ENCODE measurements around the gene CRISP1. TPM values are rescaled to one million over a fixed set of nuclear protein-coding genes. Genes with fewer than 3 reads are reported as not detected.

The CRISP1 gene
- polyA plus RNA-seq, 1 of the 3 experiments (the other 2 are of a cell fraction): not detected

- TF ChIP-seq, protein P1, sequence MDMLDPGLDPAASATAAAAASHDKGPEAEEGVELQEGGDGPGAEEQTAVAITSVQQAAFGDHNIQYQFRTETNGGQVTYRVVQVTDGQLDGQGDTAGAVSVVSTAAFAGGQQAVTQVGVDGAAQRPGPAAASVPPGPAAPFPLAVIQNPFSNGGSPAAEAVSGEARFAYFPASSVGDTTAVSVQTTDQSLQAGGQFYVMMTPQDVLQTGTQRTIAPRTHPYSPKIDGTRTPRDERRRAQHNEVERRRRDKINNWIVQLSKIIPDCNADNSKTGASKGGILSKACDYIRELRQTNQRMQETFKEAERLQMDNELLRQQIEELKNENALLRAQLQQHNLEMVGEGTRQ (IDR thresholded peaks at IDR 0.05; ENCODE audit: borderline replicate concordance, low read depth, low read length): no peak
- no peak for TF ChIP-seq IRF3 (IDR thresholded peaks at IDR 0.05; ENCODE audit: low read depth, low read length)
Observed at GRCh38 chr6:49892280-49892679, 25.9 kb upstream of the CRISP1 start (continued).

GRCh38 chr6:49890988-49891387, 24.7 kb upstream of the CRISP1 start:
- Histone ChIP-seq H3K27me3 (ENCODE audit: insufficient read depth) (no peaks in the 10 kb centered on the region), H3K9ac (no peak overlapping the region), H3K79me2 (ENCODE audit: insufficient read depth) (no peaks in the 10 kb centered on the region), H3K4me1 (ENCODE audit: control insufficient read depth in 1 of 2, insufficient read depth in 2 of 2, low read depth in 1 of 2, low read length in 1 of 2) (no peaks in the 10 kb centered on the region), H3K36me3 (replicated peaks in 1 of 2; ENCODE audit: control insufficient read depth in 1 of 2, insufficient read depth in 2 of 2, low read length in 1 of 2) (no peaks in the 10 kb centered on the region), H3K9me3 (no peaks in the 10 kb centered on the region), H3K4me3 (ENCODE audit: low read depth in 2 of 2, low read length in 1 of 2) (no peak overlapping the region), H3F3A (replicated peaks; ENCODE audit: insufficient read depth) (no peaks in the 10 kb centered on the region), H3K27ac (ENCODE audit: low read depth in 2 of 2, low read length in 1 of 2) (no peak overlapping the region), H3K4me2 (no peak overlapping the region), H2AFZ (ENCODE audit: low read depth) (no peak overlapping the region), H4K20me1 (ENCODE audit: insufficient read depth) (no peaks in the 10 kb centered on the region), H3K9me2 (no peaks in the 10 kb centered on the region)
- ChIA-PET CTCF (no interaction called here), POLR2A (no interaction called here)
- WGBS (ENCODE audit: low lambda C conversion rate): 11% methylated on average over 7 of the region's 7 CpGs
- TF ChIP-seq, protein P2, sequence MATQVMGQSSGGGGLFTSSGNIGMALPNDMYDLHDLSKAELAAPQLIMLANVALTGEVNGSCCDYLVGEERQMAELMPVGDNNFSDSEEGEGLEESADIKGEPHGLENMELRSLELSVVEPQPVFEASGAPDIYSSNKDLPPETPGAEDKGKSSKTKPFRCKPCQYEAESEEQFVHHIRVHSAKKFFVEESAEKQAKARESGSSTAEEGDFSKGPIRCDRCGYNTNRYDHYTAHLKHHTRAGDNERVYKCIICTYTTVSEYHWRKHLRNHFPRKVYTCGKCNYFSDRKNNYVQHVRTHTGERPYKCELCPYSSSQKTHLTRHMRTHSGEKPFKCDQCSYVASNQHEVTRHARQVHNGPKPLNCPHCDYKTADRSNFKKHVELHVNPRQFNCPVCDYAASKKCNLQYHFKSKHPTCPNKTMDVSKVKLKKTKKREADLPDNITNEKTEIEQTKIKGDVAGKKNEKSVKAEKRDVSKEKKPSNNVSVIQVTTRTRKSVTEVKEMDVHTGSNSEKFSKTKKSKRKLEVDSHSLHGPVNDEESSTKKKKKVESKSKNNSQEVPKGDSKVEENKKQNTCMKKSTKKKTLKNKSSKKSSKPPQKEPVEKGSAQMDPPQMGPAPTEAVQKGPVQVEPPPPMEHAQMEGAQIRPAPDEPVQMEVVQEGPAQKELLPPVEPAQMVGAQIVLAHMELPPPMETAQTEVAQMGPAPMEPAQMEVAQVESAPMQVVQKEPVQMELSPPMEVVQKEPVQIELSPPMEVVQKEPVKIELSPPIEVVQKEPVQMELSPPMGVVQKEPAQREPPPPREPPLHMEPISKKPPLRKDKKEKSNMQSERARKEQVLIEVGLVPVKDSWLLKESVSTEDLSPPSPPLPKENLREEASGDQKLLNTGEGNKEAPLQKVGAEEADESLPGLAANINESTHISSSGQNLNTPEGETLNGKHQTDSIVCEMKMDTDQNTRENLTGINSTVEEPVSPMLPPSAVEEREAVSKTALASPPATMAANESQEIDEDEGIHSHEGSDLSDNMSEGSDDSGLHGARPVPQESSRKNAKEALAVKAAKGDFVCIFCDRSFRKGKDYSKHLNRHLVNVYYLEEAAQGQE (IDR thresholded peaks at IDR 0.05; ENCODE audit: low read depth, low read length): no peak
- TF ChIP-seq EP300 (IDR thresholded peaks at IDR 0.05; ENCODE audit: borderline replicate concordance in 1 of 2, low read depth in 1 of 2, low read length in 1 of 2) (no peak), SMC3 (IDR thresholded peaks at IDR 0.05; ENCODE audit: low read depth, low read length) (no peak), TAF1 (IDR thresholded peaks at IDR 0.05; ENCODE audit: borderline replicate concordance, low read depth, low read length) (no peak), NFIC (IDR thresholded peaks at IDR 0.05; ENCODE audit: borderline replicate concordance) (no peak), FOXM1 (IDR thresholded peaks at IDR 0.05; ENCODE audit: low read depth) (no peak), FOSL2 (IDR thresholded peaks at IDR 0.05; ENCODE audit: borderline replicate concordance, low read depth) (no peak), PBX3 (IDR thresholded peaks at IDR 0.05) (no peak), MXI1 (IDR thresholded peaks at IDR 0.05; ENCODE audit: low read depth, low read length) (no peak), FOXJ3 (CRISPR knock-in tag; IDR thresholded peaks at IDR 0.05) (no peak), GATA2 (CRISPR knock-in tag; IDR thresholded peaks at IDR 0.05) (no peak)
- TF ChIP-seq, protein P3, sequence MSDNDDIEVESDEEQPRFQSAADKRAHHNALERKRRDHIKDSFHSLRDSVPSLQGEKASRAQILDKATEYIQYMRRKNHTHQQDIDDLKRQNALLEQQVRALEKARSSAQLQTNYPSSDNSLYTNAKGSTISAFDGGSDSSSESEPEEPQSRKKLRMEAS (IDR thresholded peaks at IDR 0.05; ENCODE audit: low read depth): no peak
- TF ChIP-seq, protein P4, sequence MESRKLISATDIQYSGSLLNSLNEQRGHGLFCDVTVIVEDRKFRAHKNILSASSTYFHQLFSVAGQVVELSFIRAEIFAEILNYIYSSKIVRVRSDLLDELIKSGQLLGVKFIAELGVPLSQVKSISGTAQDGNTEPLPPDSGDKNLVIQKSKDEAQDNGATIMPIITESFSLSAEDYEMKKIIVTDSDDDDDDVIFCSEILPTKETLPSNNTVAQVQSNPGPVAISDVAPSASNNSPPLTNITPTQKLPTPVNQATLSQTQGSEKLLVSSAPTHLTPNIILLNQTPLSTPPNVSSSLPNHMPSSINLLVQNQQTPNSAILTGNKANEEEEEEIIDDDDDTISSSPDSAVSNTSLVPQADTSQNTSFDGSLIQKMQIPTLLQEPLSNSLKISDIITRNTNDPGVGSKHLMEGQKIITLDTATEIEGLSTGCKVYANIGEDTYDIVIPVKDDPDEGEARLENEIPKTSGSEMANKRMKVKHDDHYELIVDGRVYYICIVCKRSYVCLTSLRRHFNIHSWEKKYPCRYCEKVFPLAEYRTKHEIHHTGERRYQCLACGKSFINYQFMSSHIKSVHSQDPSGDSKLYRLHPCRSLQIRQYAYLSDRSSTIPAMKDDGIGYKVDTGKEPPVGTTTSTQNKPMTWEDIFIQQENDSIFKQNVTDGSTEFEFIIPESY (IDR thresholded peaks at IDR 0.05; ENCODE audit: borderline replicate concordance, low read depth): no peak
- no peak for DNase-seq
